Skeletal muscle tissue (tissue), 4 donors: ENCODE data around the gene PLCB2. TPM values are rescaled to one million over a fixed set of nuclear protein-coding genes. Genes with fewer than 3 reads are reported as not detected.

Experiments
- H3K27ac ChIP-seq: one replicate; pipeline ENCODE4 v1.7.0; 2013; ENCODE audit warnings: mild to moderate bottlenecking, low read depth, low read length, inconsistent platforms
- H3K27me3 ChIP-seq, 3 donors: one replicate each; pipeline ENCODE4 v1.7.0; 2013; ENCODE audit warnings: low read length in 3 of 3; ENCODE audit not compliant: control insufficient read depth in 3 of 3, insufficient read depth in 3 of 3
- H3K36me3 ChIP-seq, 3 donors: one replicate each; pipeline ENCODE4 v1.7.0; 2013; ENCODE audit warnings: low read length in 3 of 3; ENCODE audit not compliant: control insufficient read depth in 3 of 3, insufficient read depth in 3 of 3
- H3K4me1 ChIP-seq, 3 donors: one replicate each; pipeline ENCODE4 v1.7.0; 2013; ENCODE audit warnings: low read length in 3 of 3, mild to moderate bottlenecking in 3 of 3; ENCODE audit not compliant: control insufficient read depth in 3 of 3, insufficient read depth in 3 of 3
- H3K4me3 ChIP-seq, 3 donors: one replicate each; pipeline ENCODE4 v1.7.0; 2013; ENCODE audit warnings: low read length in 3 of 3
- H3K9ac ChIP-seq, 3 donors: one replicate each; pipeline ENCODE4 v1.7.0; 2013; ENCODE audit warnings: low read length in 3 of 3, mild to moderate bottlenecking in 3 of 3, moderate library complexity in 2 of 3, low read depth in 1 of 3
- H3K9me3 ChIP-seq, 3 donors: one replicate each; pipeline ENCODE4 v1.7.0; 2013; ENCODE audit warnings: low read length in 3 of 3; ENCODE audit not compliant: control insufficient read depth in 3 of 3
- total RNA-seq: library from RNA; depleted of rRNA; stranded (reverse); fragments of >200 nt; gene quantifications from one replicate; pipeline ENCODE4 v1.2.3, GENCODE V29; 2014
- donor health status: Osteomylitis.

The PLCB2 gene
- total RNA-seq, 1 donor from 2014 or later: 3.7 TPM

DNA sequence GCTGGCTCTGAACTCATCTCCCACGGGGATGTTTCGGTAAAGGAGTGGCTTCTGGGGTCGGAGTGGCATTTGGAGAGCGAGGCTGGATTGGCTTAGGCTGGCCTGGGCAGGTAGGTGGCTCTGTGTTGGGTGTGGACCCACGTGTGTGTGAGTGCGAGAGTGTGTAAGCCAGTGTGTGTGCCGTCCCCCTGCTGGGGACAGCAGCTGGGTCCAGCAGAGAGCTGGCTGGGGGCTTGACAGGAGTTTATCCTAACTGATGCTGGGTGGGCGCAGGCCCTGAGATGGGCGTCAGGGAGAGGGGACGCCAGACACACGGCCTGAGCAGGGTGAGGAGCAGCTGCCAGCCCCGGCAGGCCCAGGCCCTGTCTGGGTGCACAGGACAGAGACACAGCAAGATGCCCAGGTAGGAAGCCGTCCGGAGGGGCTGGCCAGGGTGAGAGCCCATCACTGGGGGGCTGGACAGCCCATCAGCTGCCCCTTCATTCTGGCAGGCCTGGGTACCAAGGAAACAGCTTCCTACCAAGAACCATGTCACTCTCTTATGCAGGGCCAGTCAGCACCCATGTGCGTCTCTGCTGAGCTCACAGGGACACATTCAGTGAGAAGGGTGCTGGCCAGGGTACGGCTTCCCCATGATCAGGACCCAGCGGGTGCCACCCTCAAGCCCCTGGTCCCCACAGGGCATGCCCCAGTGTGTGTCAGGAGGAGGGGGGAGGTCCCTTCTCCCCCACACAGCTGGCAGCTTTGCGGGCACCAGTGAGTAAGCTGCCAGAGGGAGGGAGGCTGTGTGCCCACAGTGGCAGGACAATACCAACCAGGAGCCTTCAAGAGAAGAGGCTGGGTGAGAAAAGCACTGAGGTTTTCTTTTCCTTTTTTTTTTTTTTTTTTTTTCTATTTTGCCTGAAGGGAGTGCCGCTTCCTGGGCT, 67.8 kb downstream of the PLCB2 start:
- no peak overlapping the region for H3K9ac ChIP-seq
- H3K36me3 ChIP-seq: no peaks in the 10 kb centered on the region
- H3K4me1 ChIP-seq: peaks cover 5 to 11% (median 8%) of the 10 kb centered on the region in 3 donors
- H3K27ac ChIP-seq: no peak overlapping the region
- no peak overlapping the region for H3K4me3 ChIP-seq
- no peaks in the 10 kb centered on the region for H3K9me3 ChIP-seq
- H3K27me3 ChIP-seq: peaks cover 6 to 37% (median 12%) of the 10 kb centered on the region in 3 donors

DNA sequence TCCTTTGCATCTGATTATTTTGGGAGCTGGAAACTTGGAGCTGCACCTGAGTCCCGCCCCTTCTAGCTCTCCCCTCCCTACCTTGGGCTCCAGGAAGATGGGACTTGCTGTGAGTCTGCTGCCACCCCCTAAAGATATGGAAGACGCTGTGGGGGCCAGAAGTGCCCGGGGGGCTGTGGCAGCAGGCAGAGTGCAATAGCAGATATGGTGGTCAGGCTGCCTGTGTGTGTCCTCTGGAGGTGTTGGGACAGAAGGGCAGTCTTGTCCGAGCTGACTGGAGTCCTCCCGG, 68.4 kb downstream of the PLCB2 start:
- Histone ChIP-seq H3K4me1 (peaks cover 5 to 11% (median 8%) of the 10 kb centered on the region in 3 donors), H3K27ac (no peak overlapping the region), H3K27me3 (peaks cover 6 to 37% (median 12%) of the 10 kb centered on the region in 3 donors), H3K9me3 (no peaks in the 10 kb centered on the region), H3K9ac (peak overlapping the region in 1 of 3 donors; percentile 40), H3K4me3 (peak overlapping the region in 2 of 3 donors; percentile 29 to 52), H3K36me3 (no peaks in the 10 kb centered on the region)

DNA sequence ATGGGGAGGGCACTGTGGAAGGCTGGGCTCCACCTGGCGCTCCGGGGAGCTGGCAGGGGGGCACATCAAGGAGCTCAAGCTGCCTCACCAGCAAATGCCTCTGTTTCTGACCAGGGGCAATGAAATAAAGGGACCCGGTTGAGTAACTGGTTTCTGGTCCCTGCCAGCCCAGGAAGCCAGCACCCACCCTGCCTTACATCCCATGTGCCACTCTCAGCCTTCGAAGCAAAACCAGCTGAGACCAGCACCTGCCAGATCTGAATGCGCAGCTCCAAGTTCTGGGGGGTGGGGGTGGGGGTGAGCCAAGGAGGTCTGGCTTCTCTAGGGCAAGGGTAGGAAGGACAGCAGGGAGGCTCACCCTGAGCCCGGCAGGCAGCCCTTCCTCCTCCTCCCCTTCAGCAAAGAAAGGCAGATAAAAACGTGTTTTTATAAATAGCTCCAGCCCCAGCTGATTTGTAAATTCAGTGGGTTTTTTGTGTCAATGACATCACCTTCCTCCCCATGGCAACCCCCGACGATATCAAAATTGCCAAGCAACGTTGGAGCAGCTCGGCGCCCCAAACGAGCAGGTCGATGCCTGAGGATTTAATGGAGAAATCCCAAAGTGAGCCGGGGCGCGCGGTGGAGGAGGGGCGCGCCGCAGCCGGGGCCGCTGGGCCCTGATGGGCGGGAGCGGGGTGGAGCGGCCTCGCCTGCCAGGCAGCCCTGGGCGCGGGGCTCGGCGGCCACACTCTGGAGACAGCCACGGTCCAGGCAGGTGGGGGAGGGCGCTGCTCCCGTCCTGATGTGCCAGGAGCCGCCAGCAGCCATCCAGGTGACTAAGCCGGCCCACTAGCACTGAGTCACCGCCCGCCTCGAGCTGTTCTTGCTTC, 69.0 kb downstream of the PLCB2 start, which contains the start of gene PAK6:
TSS of gene PAK6 (plus strand) at position 532 of the 872 bp plus-strand sequence. CDS start 25,723 bp downstream, outside the sequence.
- peak within 1 kb of the TSS in 2 of 3 donors; percentile 29 to 52 for H3K4me3 ChIP-seq
- H3K36me3 ChIP-seq: no peaks in the 10 kb centered on the region
- peaks cover 6 to 37% (median 12%) of the 10 kb centered on the region in 3 donors for H3K27me3 ChIP-seq
- peak within 1 kb of the TSS in 1 of 3 donors; percentile 40 for H3K9ac ChIP-seq
- no peaks in the 10 kb centered on the region for H3K9me3 ChIP-seq
- peaks cover 5 to 11% (median 8%) of the 10 kb centered on the region in 3 donors for H3K4me1 ChIP-seq
- no peak within 1 kb of the TSS for H3K27ac ChIP-seq

Other genes starting within 250 kb of the PLCB2 start
- gene BMF, start 199.1 kb downstream of the PLCB2 start, total RNA-seq: 8.4 TPM
- 8.4 TPM for gene BUB1B, start 146.9 kb downstream of the PLCB2 start, total RNA-seq
- gene PAK6, start 68.9 kb downstream of the PLCB2 start, total RNA-seq: 1.0 TPM
- not detected for gene ANKRD63, start 24.9 kb downstream of the PLCB2 start, total RNA-seq
- 11.5 TPM for gene INAFM2, start 15.8 kb upstream of the PLCB2 start, total RNA-seq
- gene CCDC9B, start 33.0 kb upstream of the PLCB2 start, total RNA-seq: 2.1 TPM
- gene PHGR1, start 43.1 kb upstream of the PLCB2 start, total RNA-seq: not detected
- gene DISP2, start 50.3 kb upstream of the PLCB2 start, total RNA-seq: under 0.01 TPM
- gene KNSTRN, start 74.8 kb upstream of the PLCB2 start, total RNA-seq: 15.7 TPM
- 33.4 TPM for gene IVD, start 97.9 kb upstream of the PLCB2 start, total RNA-seq
- gene BAHD1, start 133.0 kb upstream of the PLCB2 start, total RNA-seq: 9.4 TPM
- 6.8 TPM for gene CHST14, start 163.0 kb upstream of the PLCB2 start, total RNA-seq